ENCODE data around the gene TXNRD2. TPM values are rescaled to one million over a fixed set of nuclear protein-coding genes. Genes with fewer than 3 reads are reported as not detected.
A peak's percentile ranks its signal among the peaks of the same experiment; 100 is the strongest.

The TXNRD2 gene
- total RNA-seq, 2 donors from 2014 or later = 29.9 to 34.3 TPM

DNA sequence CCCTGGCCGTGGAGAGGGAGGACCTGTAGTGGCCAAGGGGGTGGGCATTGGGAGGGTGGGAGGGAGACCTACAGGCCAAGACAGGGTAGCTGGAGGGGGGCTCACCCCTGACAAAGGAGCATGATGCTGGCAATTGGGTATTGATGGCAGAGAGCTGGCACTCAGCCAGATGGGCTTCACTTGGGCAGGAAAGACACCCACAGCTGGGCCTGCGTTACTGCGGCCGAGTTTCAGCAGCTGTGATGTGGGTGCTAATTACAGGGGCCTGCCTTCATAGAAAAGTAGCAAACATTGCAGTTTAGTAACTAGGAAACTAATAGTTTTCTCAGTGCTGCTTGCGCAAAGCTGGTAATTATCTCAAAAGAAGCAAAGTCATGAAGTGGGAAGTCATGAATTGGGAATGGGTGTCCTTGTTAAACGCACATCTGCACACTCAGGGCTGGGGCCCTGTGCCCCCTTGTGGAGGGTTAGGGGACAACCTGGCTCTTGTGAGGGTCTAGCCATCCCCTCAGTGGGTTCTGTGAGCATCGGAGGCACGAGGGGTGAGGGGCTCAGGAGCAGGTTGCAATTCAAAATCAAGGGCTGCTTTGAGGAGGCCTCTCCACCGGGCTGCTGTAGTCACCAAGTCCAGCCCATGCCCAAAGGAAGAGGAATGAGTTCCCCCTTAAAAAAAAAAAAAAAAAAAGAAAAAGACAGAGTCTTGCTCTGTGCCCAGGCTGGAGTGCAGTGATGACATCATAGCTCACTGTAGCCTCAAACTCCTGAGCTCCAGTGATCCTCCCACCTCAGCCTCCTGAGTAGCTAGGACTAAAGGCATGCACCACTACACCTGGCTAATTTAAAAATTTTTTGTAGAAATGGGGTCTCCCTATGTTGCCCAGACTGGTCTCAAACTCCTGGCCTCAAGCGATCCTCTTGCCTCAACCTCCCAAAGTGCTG lies 24.4 kb upstream of the TXNRD2 start:
- Mint-ChIP-seq H3K27ac (peak overlapping the region; percentile 44 to 83), H3K4me3 (no peak overlapping the region), H3K27me3 (no peaks in the 10 kb centered on the region), H3K9me3 (no peaks in the 10 kb centered on the region), H3K36me3 (no peaks in the 10 kb centered on the region), H3K4me1 (ENCODE audit: low read depth in 2 of 2) (peaks cover 20 to 27% of the 10 kb centered on the region in 2 donors)
- ATAC-seq (peak in 1 of 2 donors; percentile 43), DNase-seq (ENCODE audit: low spot score) (no peak)

DNA sequence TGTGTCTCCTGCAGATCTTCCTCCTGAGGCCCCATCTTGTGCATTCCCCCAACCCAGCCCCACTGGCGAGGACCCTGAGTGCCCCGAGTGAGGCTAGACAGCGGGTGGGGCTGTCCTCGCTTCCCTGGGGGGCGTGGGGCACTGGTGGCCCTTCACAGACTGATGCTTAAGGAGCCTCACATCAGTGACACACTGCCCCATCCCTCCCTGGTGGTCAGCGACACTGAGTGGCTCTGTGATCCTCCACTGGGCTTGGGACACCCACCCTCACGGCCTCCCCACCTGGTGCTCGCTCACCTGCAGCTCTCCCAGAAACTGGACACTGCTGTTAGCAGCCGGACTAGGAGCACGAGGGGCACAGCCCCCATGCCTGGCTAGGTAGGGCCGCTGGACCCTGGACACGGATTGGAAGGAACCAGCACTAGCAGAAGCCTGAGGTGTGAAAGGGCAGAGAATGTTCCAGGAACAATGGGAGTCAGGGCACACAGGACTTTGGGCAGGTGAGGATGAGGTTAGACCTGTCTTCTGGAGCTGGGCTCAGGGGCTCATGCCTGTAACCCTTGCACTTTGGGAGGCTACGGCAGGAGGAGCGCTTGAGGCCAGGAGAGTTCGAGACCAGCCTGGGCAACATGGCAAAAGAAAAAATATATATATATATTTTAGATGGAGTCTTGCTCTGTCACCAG lies 23.2 kb upstream of the TXNRD2 start:
- no peak for ATAC-seq
- no peaks in the 10 kb centered on the region for H3K36me3 Mint-ChIP-seq
- no peaks in the 10 kb centered on the region for H3K9me3 Mint-ChIP-seq
- H3K4me1 Mint-ChIP-seq (ENCODE audit: low read depth in 2 of 2) = peaks cover 13 to 22% of the 10 kb centered on the region in 2 donors
- H3K27ac Mint-ChIP-seq = peak overlapping the region in 1 of 2 donors; percentile 83
- no peaks in the 10 kb centered on the region for H3K27me3 Mint-ChIP-seq
- no peak for DNase-seq (ENCODE audit: low spot score)
- no peak overlapping the region for H3K4me3 Mint-ChIP-seq

DNA sequence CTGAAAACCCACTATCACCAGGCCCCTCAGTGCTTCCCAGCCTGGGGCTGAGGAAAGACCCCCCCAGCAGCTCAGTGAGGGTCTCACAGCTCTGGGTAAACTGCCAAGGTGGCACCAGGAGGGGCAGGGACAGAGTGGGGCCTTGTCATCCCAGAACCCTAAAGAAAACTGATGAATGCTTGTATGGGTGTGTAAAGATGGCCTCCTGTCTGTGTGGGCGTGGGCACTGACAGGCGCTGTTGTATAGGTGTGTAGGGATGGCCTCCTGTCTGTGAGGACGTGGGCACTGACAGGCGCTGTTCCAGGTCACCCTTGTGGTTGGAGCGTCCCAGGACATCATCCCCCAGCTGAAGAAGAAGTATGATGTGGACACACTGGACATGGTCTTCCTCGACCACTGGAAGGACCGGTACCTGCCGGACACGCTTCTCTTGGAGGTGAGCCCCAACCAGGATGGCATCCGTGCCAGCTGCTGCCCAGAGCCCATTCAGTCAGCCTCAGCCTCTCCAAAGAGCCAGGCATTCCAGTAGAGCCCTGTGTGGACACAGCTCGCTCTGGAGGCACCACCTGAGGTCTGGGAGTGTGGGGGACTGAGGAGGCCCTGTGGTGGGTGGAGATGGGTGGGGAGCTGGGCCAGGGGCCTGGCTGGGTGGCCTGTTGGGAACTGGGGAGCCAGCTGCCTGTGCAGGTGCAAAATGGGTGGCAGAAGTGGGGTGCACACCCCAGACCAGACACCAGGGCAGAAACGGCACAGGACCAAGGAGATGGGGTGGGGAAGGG lies 22.4 kb upstream of the TXNRD2 start:
- peaks cover 13 to 24% of the 10 kb centered on the region in 2 donors for H3K4me1 Mint-ChIP-seq (ENCODE audit: low read depth in 2 of 2)
- no peak overlapping the region for H3K27ac Mint-ChIP-seq
- no peaks in the 10 kb centered on the region for H3K27me3 Mint-ChIP-seq
- ATAC-seq (no peak), DNase-seq (ENCODE audit: low spot score) (no peak)
- no peaks in the 10 kb centered on the region for H3K36me3 Mint-ChIP-seq
- H3K4me3 Mint-ChIP-seq = no peak overlapping the region
- H3K9me3 Mint-ChIP-seq = no peaks in the 10 kb centered on the region

GRCh38 chr22:19962909-19963806 lies 21.5 kb upstream of the TXNRD2 start:
- Mint-ChIP-seq H3K27ac (no peak overlapping the region), H3K27me3 (no peaks in the 10 kb centered on the region), H3K4me3 (no peak overlapping the region), H3K9me3 (no peaks in the 10 kb centered on the region), H3K4me1 (ENCODE audit: low read depth in 2 of 2) (peaks cover 13 to 24% of the 10 kb centered on the region in 2 donors), H3K36me3 (no peaks in the 10 kb centered on the region)
- DNase-seq (ENCODE audit: low spot score) (no peak), ATAC-seq (no peak)

GRCh38 chr22:19962246-19962908 lies 20.8 kb upstream of the TXNRD2 start:
- ATAC-seq (peak; percentile 51 to 60), DNase-seq (ENCODE audit: low spot score) (no peak)
- Mint-ChIP-seq H3K36me3 (no peaks in the 10 kb centered on the region), H3K9me3 (no peaks in the 10 kb centered on the region), H3K4me3 (no peak overlapping the region), H3K27ac (no peak overlapping the region), H3K27me3 (no peaks in the 10 kb centered on the region), H3K4me1 (ENCODE audit: low read depth in 2 of 2) (peaks cover 13 to 21% of the 10 kb centered on the region in 2 donors)

GRCh38 chr22:19961868-19962245 lies 20.2 kb upstream of the TXNRD2 start:
- ATAC-seq (no peak), DNase-seq (ENCODE audit: low spot score) (no peak)
- Mint-ChIP-seq H3K27me3 (no peaks in the 10 kb centered on the region), H3K4me3 (no peak overlapping the region), H3K27ac (no peak overlapping the region), H3K4me1 (ENCODE audit: low read depth in 2 of 2) (peaks cover 7 to 19% of the 10 kb centered on the region in 2 donors), H3K9me3 (no peaks in the 10 kb centered on the region), H3K36me3 (no peaks in the 10 kb centered on the region)

- no peak for ATAC-seq
- no peak overlapping the region for H3K27ac Mint-ChIP-seq
- H3K9me3 Mint-ChIP-seq = no peaks in the 10 kb centered on the region
Observed at GRCh38 chr22:19961201-19961580, 19.6 kb upstream of the TXNRD2 start.

GRCh38 chr22:19960491-19961200 lies 19.0 kb upstream of the TXNRD2 start:
- no peak for ATAC-seq
- Mint-ChIP-seq H3K27me3 (no peaks in the 10 kb centered on the region), H3K36me3 (no peaks in the 10 kb centered on the region)

More at GRCh38 chr22:19961201-19961580, 19.6 kb upstream of the TXNRD2 start:
- DNase-seq (ENCODE audit: low spot score) = no peak
- no peaks in the 10 kb centered on the region for H3K27me3 Mint-ChIP-seq
- H3K4me1 Mint-ChIP-seq (ENCODE audit: low read depth in 2 of 2) = peaks cover 7 to 16% of the 10 kb centered on the region in 2 donors
- no peaks in the 10 kb centered on the region for H3K36me3 Mint-ChIP-seq
- H3K4me3 Mint-ChIP-seq = no peak overlapping the region

DNA sequence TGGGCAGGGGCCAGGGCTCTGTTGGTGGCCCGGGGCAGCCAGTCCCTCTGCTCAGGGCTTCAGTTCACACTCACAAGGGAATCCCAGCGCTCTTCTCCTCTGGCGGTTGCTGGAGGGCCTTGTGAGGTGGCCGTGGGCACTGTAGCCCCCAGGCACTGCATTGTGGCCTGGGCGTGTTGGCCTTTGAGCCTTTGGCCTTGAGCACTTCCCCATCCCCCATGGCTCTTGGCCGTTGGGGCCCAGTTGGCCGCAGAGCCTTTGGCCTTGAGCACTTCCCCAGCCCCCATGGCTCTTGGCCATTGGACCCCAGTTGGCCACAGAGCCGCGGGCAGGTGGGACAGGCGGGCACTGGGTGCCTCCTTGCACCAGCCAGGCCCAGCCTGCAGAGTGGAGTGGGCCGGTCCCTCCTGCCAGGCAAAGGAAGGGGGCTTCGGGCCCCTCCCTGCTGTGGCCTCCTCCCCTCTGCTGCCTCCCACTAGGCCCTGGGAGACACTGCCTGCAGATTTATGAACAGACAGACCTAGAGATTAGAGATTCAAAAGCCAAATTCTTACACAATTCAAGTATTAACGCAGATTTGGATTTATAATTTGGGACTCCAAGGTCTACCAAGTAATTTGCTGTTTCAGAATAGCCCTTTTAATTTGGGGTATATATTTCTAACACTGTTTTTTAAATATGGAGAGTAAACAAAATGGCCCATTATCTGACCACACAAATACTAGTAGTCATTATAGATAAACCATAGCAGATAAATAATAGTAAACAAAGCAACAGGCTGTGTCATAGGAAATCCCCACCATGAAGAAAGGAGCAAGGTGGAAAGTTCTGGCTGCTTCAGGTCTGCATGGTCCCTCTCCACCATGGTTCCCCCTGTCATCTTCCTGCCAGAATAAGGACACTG lies 18.2 kb upstream of the TXNRD2 start:
- DNase-seq (ENCODE audit: low spot score) (peak; percentile 52), ATAC-seq (no peak)
- peaks cover 8 to 15% of the 10 kb centered on the region in 2 donors for H3K4me1 Mint-ChIP-seq (ENCODE audit: low read depth in 2 of 2)
- H3K27ac Mint-ChIP-seq = no peak overlapping the region
- no peak overlapping the region for H3K4me3 Mint-ChIP-seq
- no peaks in the 10 kb centered on the region for H3K36me3 Mint-ChIP-seq
- no peaks in the 10 kb centered on the region for H3K27me3 Mint-ChIP-seq
- no peaks in the 10 kb centered on the region for H3K9me3 Mint-ChIP-seq

More at GRCh38 chr22:19960491-19961200, 19.0 kb upstream of the TXNRD2 start:
- H3K4me3 Mint-ChIP-seq = no peak overlapping the region
- peaks cover 6 to 14% of the 10 kb centered on the region in 2 donors for H3K4me1 Mint-ChIP-seq (ENCODE audit: low read depth in 2 of 2)
- DNase-seq (ENCODE audit: low spot score) = no peak
- H3K27ac Mint-ChIP-seq = no peak overlapping the region
- H3K9me3 Mint-ChIP-seq = no peaks in the 10 kb centered on the region

GRCh38 chr22:19959043-19959586 lies 17.5 kb upstream of the TXNRD2 start:
- no peak overlapping the region for H3K27ac Mint-ChIP-seq
- H3K4me3 Mint-ChIP-seq = no peak overlapping the region
- H3K9me3 Mint-ChIP-seq = no peaks in the 10 kb centered on the region
- H3K36me3 Mint-ChIP-seq = no peaks in the 10 kb centered on the region
- H3K27me3 Mint-ChIP-seq = no peaks in the 10 kb centered on the region
- ATAC-seq (no peak), DNase-seq (ENCODE audit: low spot score) (peak; percentile 44)
- peaks cover 8 to 21% of the 10 kb centered on the region in 2 donors for H3K4me1 Mint-ChIP-seq (ENCODE audit: low read depth in 2 of 2)
